Epidermal melanocyte (primary cell): Measurements from ENCODE around the gene MTO1.
"Not testable (repeated sequence)": the region's sequence is repeated elsewhere in the genome, so short reads cannot be mapped to it uniquely, and the experiment has no call there.

Experiments used
- DNase-seq: peaks from one replicate; pipeline ENCODE4 v3.0.0; 2011; ENCODE audit warnings: low spot score; ENCODE audit not compliant: insufficient read length

The MTO1 gene, protein sequence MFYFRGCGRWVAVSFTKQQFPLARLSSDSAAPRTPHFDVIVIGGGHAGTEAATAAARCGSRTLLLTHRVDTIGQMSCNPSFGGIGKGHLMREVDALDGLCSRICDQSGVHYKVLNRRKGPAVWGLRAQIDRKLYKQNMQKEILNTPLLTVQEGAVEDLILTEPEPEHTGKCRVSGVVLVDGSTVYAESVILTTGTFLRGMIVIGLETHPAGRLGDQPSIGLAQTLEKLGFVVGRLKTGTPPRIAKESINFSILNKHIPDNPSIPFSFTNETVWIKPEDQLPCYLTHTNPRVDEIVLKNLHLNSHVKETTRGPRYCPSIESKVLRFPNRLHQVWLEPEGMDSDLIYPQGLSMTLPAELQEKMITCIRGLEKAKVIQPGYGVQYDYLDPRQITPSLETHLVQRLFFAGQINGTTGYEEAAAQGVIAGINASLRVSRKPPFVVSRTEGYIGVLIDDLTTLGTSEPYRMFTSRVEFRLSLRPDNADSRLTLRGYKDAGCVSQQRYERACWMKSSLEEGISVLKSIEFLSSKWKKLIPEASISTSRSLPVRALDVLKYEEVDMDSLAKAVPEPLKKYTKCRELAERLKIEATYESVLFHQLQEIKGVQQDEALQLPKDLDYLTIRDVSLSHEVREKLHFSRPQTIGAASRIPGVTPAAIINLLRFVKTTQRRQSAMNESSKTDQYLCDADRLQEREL

GRCh38 chr6:73461537-73462350 is at the start of gene MTO1:
Gene MTO1, plus strand, starts transcription at chr6:73461737. Its CDS starts 118 bp downstream, at chr6:73461855.
- peak; percentile 92 for DNase-seq

DNA sequence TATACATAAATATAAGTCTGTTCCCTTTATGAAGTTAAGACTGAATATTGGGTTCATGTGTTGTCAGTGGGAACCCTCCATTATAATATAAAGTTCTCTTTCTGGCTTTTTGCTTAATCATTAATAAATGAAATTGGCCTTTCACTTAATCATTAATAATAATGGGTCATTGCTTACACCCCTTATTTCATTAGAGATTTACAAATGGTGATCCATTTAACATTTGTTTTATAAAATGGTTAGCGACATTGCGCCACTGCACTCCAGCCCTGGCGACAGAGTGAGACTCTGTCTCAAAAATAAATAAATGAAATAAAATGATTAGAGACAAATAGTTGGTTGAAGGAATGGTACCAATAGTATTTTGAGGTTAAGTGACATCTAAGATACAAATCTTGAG is 48.4 kb upstream of the MTO1 start:
- no peak for DNase-seq

- DNase-seq, result no peak
Measured at GRCh38 chr6:73418081-73418741, 43.3 kb upstream of the MTO1 start.

GRCh38 chr6:73421534-73421933 is 40.0 kb upstream of the MTO1 start:
- no peak for DNase-seq

GRCh38 chr6:73435236-73435635 is 26.3 kb upstream of the MTO1 start:
- DNase-seq, result no peak

GRCh38 chr6:73443555-73443954 is 18.0 kb upstream of the MTO1 start:
- no peak for DNase-seq

- DNase-seq, result peak; percentile 26
Measured at GRCh38 chr6:73451223-73452106, 10.1 kb upstream of the MTO1 start.

- DNase-seq, result no peak
Measured at GRCh38 chr6:73452107-73452461, 9.5 kb upstream of the MTO1 start, which contains the start of gene CGAS. Gene CGAS, minus strand, starts transcription at chr6:73452297. Its CDS starts 116 bp downstream, at chr6:73452181.

DNA sequence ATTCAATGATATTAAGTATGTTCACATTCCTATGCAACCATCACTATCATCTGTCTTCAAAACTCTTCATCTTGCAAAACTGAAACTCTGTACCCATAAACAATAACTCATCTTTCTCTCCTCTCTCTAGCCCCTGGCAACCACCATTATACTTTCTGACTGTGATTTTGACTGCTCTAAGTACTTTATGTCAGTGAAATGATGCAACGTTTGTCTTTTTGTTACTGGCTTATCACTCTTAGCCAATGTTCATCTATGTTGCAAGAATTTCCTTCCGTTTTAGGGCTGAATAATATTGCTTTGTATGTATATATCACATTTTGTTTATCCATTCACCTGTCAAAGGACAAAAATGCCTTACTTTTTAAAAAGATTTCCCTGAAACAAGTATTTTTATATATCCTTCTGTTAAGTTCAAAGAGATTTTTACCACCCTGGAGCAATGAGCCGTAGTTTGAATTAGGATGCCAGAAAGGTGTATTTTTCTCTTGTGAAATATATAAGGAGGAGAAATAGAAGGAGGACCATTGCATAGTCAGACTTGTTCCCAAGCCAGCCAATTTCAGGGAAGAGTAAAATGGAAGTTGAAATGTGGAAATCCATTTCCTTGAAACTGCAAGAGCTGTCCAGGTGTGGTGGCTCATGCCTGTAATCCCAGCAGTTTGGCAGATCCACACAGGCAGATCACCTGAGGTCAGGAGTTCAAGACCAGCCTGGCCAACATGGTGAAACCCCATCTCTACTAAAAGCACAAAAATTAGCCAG is 5.5 kb upstream of the MTO1 start:
- no peak for DNase-seq

GRCh38 chr6:73459474-73459873 is 2.1 kb upstream of the MTO1 start:
- DNase-seq, result not testable (repeated sequence)

GRCh38 chr6:73460056-73460455 is 1.5 kb upstream of the MTO1 start:
- no peak for DNase-seq

DNA sequence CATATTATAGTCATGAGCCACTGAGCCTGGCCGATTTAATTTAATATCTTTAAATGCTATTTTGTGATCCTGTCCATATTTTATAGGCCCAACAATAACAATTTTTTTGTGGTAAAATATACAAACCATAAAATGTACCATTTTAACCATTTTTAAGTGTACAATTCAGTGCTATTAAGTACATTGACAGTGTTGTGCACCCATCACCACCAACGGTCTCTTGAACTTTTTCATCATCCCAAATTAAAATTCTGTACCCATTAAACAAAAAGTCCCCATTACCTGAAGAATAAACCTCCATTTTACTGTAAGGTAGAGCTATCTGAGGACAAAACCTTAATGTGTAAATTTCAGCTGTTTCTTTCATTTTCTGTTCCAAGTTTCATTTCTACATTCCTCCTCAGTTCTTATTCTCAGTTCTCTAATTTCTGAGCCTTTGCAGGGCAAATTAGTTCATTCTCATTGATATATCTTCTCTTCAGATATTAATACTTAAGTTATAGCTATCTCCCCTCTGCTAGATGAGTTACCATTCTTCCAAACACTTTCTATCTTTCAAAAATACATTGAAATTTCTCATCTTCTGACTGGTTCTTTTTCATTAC is 10.3 kb downstream of the MTO1 start:
- no peak for DNase-seq

- DNase-seq, result no peak
Measured at GRCh38 chr6:73476723-73477122, 15.2 kb downstream of the MTO1 start.

DNA sequence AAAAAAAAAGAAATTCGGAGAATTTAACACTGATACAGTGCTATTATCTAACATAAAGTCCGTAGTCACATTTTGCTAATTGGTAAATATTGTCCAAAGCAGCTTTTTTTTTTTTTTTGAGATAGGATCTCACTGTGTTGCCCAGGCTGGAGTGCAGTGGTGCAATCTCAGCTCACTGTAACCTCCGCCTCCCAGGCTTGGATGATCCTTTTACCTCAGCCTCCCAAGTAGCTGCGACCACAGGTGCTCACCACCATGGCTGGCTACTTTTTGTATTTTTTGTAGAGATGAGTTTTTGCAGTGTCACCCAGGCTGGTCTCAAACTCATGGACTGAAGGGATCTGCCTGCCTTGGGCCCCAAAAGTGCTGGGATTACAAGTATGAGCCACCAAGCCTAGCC is 15.9 kb downstream of the MTO1 start:
- no peak for DNase-seq

- no peak for DNase-seq
Measured at GRCh38 chr6:73481969-73482368, 20.4 kb downstream of the MTO1 start.

- DNase-seq, result no peak
Measured at GRCh38 chr6:73484438-73484837, 22.9 kb downstream of the MTO1 start.

DNA sequence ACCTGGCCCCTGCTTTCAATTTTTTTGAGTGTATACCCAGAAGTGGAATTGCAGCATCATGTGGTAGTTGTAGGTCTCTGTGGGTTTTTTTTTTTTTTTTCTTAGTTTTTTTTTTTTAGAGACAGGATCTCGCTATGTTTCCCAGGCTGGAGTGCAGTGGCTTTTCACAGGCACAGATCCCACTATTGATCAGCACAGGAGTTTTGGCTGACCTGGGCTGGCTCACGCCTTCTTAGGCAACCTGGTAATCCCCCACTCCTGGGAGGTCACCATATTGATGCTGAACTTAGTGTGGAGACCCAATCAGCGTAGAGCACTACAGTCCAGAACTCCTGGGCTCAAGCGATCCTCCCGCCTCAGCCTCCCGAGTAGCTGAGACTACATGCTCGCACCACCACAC is 25.9 kb downstream of the MTO1 start:
- DNase-seq, result no peak

GRCh38 chr6:73491377-73491776 is 29.8 kb downstream of the MTO1 start:
- no peak for DNase-seq

DNA sequence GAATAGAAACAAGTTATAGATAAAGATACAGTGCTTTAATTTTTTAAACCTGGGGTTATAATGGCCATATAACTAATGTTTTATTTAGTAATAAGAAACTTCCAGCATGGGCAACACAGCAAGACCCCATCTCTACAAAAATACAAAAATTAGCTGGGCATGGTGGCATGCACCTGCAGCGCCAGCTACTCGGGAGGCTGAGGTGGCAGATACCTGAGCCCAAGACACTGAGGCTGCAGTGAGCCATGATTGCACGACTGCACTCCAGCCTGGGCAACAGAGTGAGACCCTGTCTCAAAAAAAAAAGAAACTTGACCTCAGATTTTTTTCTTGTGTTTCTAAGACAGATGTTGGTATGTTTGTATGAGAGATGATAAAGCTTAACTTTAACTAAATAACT is 36.4 kb downstream of the MTO1 start:
- no peak for DNase-seq
